PC-3 (cell line): Measurements from ENCODE around the gene UCP2. TPM values are rescaled to one million over a fixed set of nuclear protein-coding genes. Genes with fewer than 3 reads are reported as not detected.

Experiments
- ATAC-seq: fragments of 200-7000 bp; cut with Tn5 transposase; 2 replicates; pipeline ENCODE4 v1.9.1; 2020; ENCODE audit warnings: mild to moderate bottlenecking, moderate library complexity
- BruUV-seq: library from RNA; stranded (reverse); fragments of 400-500 nt; replicated peaks from 2 replicates; lab custom pipeline; 2021; lab: Mats Ljungman, UMichigan
- CTCF ChIA-PET: fragments of 300-600 bp; sonication (Branson Sonifier 250); formaldehyde crosslinking; loops from one replicate; lab custom pipeline; 2022; ENCODE audit warnings: antibody characterized with exemption; lab: Charles Lee
- POLR2A ChIA-PET: fragments of 300-600 bp; sonication (Branson Sonifier 250); formaldehyde crosslinking; loops from one replicate; lab custom pipeline; 2022; ENCODE audit warnings: antibody characterized with exemption; ENCODE audit not compliant: unreplicated experiment; lab: Charles Lee
- DNase-seq: peaks from one replicate; pipeline ENCODE4 v3.0.0-alpha.2; 2015
- H2AFZ ChIP-seq: fragments of 300-600 bp; sonication (generic); 2 replicates; pipeline ENCODE4 v1.6.0; 2016; ENCODE audit warnings: antibody characterized with exemption, low read length
- H3F3A ChIP-seq: fragments of 300-600 bp; sonication (generic); one replicate; pipeline ENCODE4 v1.6.0; 2017; ENCODE audit warnings: antibody characterized with exemption, low read length, control low read depth, mild to moderate bottlenecking; ENCODE audit not compliant: unreplicated experiment
- H3K27ac ChIP-seq: fragments of 300-600 bp; sonication (generic); 2 replicates; pipeline ENCODE4 v1.5.1; 2016; ENCODE audit warnings: mild to moderate bottlenecking, low read length
- H3K27me3 ChIP-seq: fragments of 300-600 bp; sonication (generic); 2 replicates; pipeline ENCODE4 v1.6.1; 2016; ENCODE audit warnings: low read length, mixed read lengths
- H3K36me3 ChIP-seq: fragments of 300-600 bp; sonication (generic); 2 replicates; pipeline ENCODE4 v1.6.1; 2016; ENCODE audit warnings: low read depth, mixed run types, low read length, mixed read lengths
- H3K4me1 ChIP-seq: fragments of 300-600 bp; sonication (generic); 2 replicates; pipeline ENCODE4 v1.5.1; 2016; ENCODE audit warnings: low read length; ENCODE audit not compliant: insufficient read depth
- H3K4me2 ChIP-seq: fragments of 300-600 bp; sonication (generic); 2 replicates; pipeline ENCODE4 v1.6.0; 2016; ENCODE audit warnings: low read length
- H3K4me3 ChIP-seq: fragments of 300-600 bp; sonication (generic); 2 replicates; pipeline ENCODE4 v1.5.1; 2016; ENCODE audit warnings: mild to moderate bottlenecking, low read length, mixed read lengths
- H3K79me2 ChIP-seq: fragments of 300-600 bp; sonication (generic); 2 replicates; pipeline ENCODE4 v1.6.1; 2017; ENCODE audit warnings: low read length, mixed read lengths
- H3K9ac ChIP-seq: fragments of 300-600 bp; sonication (generic); 2 replicates; pipeline ENCODE4 v1.6.0; 2016; ENCODE audit warnings: mild to moderate bottlenecking, low read length
- H3K9me2 ChIP-seq: fragments of 300-600 bp; sonication (generic); replicated peaks from 2 replicates; pipeline ENCODE4 v1.6.1; 2016; ENCODE audit warnings: mixed run types, low read length, mixed read lengths
- H3K9me3 ChIP-seq: fragments of 300-600 bp; sonication (generic); 2 replicates; pipeline ENCODE4 v1.6.1; 2016; ENCODE audit warnings: low read length, mixed read lengths
- H4K20me1 ChIP-seq: fragments of 300-600 bp; sonication (generic); 2 replicates; pipeline ENCODE4 v1.6.1; 2016; ENCODE audit warnings: low read length, mixed read lengths
- CTCF ChIP-seq: fragments of 300-600 bp; sonication (generic); conservative IDR thresholded peaks from 2 replicates; pipeline ENCODE4 v1.5.1; 2017; ENCODE audit warnings: antibody characterized with exemption, low read depth, mild to moderate bottlenecking, low read length
- EZH2 ChIP-seq: fragments of 300-600 bp; sonication (generic); IDR thresholded peaks from one replicate; pipeline ENCODE4 v1.6.1; 2017; ENCODE audit warnings: antibody characterized with exemption, mild to moderate bottlenecking, low read length; ENCODE audit not compliant: unreplicated experiment
- EZH2phosphoT487 ChIP-seq: fragments of 300-600 bp; sonication (generic); IDR thresholded peaks from 2 replicates; pipeline ENCODE4 v1.6.1; 2018; ENCODE audit warnings: mild to moderate bottlenecking, antibody characterized with exemption, low read length, borderline replicate concordance
- intact Hi-C: fragments of 100-400 bp; cut with micrococcal nuclease; formaldehyde crosslinking; loops from 2 replicates; pipeline ENCODE4 v1.9.0; 2023
- total RNA-seq: library from RNA; depleted of rRNA; stranded (reverse); fragments of >200 nt; gene quantifications from 2 replicates; pipeline ENCODE4 v1.2.3, GENCODE V29; 2014

Gene UCP2
- total RNA-seq, 1 experiment from 2014 or later, result 6.4 TPM

DNA sequence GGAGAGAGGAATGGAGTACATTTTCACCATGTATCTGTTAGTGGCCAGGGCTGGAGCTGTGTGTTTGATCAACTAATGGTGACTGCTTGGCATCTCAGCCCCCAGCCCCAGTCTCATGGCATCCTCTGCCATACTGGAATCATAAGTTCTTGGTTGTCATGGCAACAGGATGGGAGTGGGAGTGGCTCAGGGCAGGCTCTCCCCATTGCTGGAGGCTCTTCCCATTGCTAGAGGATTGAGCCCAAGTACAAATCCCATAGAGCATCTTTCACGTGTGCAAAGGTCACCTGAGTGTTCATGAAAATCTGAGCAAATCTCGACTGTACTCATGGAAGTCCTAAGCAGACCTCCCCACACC, 16.9 kb downstream of the UCP2 start:
- Histone ChIP-seq H3K36me3 (no peaks in the 10 kb centered on the region), H3K27ac (no peak overlapping the region), H3K79me2 (no peaks in the 10 kb centered on the region), H3K27me3 (no peaks in the 10 kb centered on the region), H3K9ac (no peak overlapping the region), H4K20me1 (no peaks in the 10 kb centered on the region), H2AFZ (no peak overlapping the region), H3K9me3 (no peaks in the 10 kb centered on the region), H3F3A (no peaks in the 10 kb centered on the region), H3K4me3 (no peak overlapping the region), H3K9me2 (no peaks in the 10 kb centered on the region), H3K4me1 (peaks cover 7% of the 10 kb centered on the region), H3K4me2 (no peak overlapping the region)
- BruUV-seq, result no TSS peak
- ATAC-seq (no peak), DNase-seq (no peak)
- intact Hi-C loops, result loop anchor here (10.0 kb wide), 1 partner anchor 479 kb away; no protein-coding TSS in a partner anchor
- CTCF ChIA-PET, result no interaction called here
- TF ChIP-seq CTCF, result no peak
- no peak for TF ChIP-seq EZH2phosphoT487
- TF ChIP-seq EZH2, result no peak
- POLR2A ChIA-PET, result no interaction called here

DNA sequence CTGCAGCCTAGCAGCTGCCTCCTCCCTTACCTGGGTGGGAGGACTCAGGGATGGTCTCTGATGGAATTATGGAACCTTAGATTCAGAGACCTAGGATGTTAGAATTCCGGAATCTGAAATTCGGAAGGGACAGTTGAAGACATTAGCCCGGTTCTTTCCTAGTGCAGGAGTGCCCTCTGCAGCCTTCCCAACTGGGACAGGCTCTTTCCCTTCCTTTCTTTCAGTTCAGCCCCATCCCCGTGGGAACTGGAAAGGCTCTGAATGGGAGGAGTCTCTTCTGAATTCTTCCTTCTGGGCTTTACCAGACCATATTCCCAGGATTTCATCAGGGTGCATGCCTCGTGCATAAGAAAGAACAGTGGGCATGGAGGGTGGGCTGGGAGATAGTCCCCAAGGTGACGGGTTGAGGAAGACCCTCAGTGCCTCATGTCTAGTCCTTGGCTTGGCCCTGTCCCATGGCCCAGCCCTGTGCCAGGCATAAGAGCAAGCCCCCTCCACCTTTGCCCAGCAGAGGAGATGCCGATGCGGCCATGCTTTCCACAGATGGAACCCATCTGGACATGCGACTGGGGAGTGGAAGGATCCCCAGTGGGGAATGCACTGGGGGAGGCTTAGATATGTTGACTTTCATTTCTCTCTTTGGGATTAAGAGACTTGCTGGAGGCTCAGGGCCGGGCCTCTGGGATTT, 17.4 kb downstream of the UCP2 start:
- Histone ChIP-seq H3K27me3 (no peaks in the 10 kb centered on the region), H3K9me2 (no peaks in the 10 kb centered on the region), H3K9ac (no peak overlapping the region), H3K79me2 (no peaks in the 10 kb centered on the region), H2AFZ (peak overlapping the region; percentile 65), H3K36me3 (no peaks in the 10 kb centered on the region), H3K4me2 (peak overlapping the region; percentile 80), H3K4me1 (peaks cover 7% of the 10 kb centered on the region), H4K20me1 (no peaks in the 10 kb centered on the region), H3F3A (no peaks in the 10 kb centered on the region), H3K27ac (no peak overlapping the region), H3K4me3 (peak overlapping the region; percentile 60), H3K9me3 (no peaks in the 10 kb centered on the region)
- ChIA-PET CTCF (interaction anchor here (0.5 kb wide), 1 partner anchor 62 kb away, joined by 4 read pairs; no protein-coding TSS in a partner anchor), POLR2A (no interaction called here)
- no peak for TF ChIP-seq EZH2phosphoT487
- TF ChIP-seq CTCF, result peak; percentile 42; the same call in 1 of the 2 replicates
- no peak for TF ChIP-seq EZH2
- ATAC-seq (peak; percentile 65), DNase-seq (peak; percentile 58)
- no TSS peak for BruUV-seq
- intact Hi-C loops, result loop anchor here (10.0 kb wide), 1 partner anchor 480 kb away; no protein-coding TSS in a partner anchor

DNA sequence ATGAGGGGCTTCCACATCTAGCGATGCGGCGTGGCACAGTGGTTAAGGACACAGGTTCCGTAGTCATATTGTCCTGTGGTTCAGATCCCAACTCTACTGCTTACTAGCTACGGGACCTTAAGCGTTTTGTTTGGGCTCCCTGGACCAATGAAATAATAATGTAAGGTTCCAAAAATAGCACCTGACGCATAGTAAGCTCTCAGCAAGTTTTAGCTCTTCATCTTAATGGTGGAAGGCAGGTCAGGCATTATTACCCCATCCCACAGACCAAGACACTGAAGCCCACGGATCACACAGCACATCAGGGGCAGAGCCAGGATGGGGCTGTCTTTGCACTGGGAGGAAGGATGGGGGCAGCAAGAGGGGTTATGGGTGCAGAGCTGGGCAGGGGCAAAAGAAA, 18.8 kb downstream of the UCP2 start:
- BruUV-seq, result no TSS peak
- H3F3A ChIP-seq, result no peaks in the 10 kb centered on the region
- peaks cover 7% of the 10 kb centered on the region for H3K4me1 ChIP-seq
- peak overlapping the region; percentile 58; the same call in 1 of the 2 replicates for H2AFZ ChIP-seq
- no peaks in the 10 kb centered on the region for H3K79me2 ChIP-seq
- no peaks in the 10 kb centered on the region for H3K36me3 ChIP-seq
- no peaks in the 10 kb centered on the region for H3K9me2 ChIP-seq
- H3K4me2 ChIP-seq, result peak overlapping the region; percentile 80; the same call in 1 of the 2 replicates
- no peaks in the 10 kb centered on the region for H4K20me1 ChIP-seq
- ATAC-seq (no peak), DNase-seq (no peak)
- H3K4me3 ChIP-seq, result no peak overlapping the region
- TF ChIP-seq CTCF (no peak), EZH2 (no peak), EZH2phosphoT487 (no peak)
- intact Hi-C loops, result loop anchor here (1.0 to 10.0 kb wide), 2 partner anchors 126 to 481 kb away; no protein-coding TSS in a partner anchor
- no peak overlapping the region for H3K9ac ChIP-seq
- no peaks in the 10 kb centered on the region for H3K9me3 ChIP-seq
- CTCF ChIA-PET, result interaction anchor here (0.6 kb wide), 2 partner anchors 13 to 29 kb away, joined by 3 to 8 read pairs; partner anchors contain the start of gene DNAJB13
- H3K27ac ChIP-seq, result no peak overlapping the region
- POLR2A ChIA-PET, result no interaction called here
- H3K27me3 ChIP-seq, result no peaks in the 10 kb centered on the region
